K562 (cell line): ENCODE results near the gene SCG3. TPM values are rescaled to one million over a fixed set of nuclear protein-coding genes. Genes with fewer than 3 reads are reported as not detected.

ENCODE experiments used
- ATAC-seq: fragments of 200-7000 bp; cut with Tn5 transposase; 3 replicates; pipeline ENCODE4 v1.9.1; 2020; ENCODE audit warnings: moderate library complexity
- BruUV-seq: library from RNA; stranded (reverse); fragments of 400-500 nt; replicated peaks from 2 replicates; lab custom pipeline; 2021; lab: Mats Ljungman, UMichigan
- CTCF ChIA-PET: fragments of 300-600 bp; formaldehyde crosslinking; extraction: SDS; loops from one replicate; lab custom pipeline; 2021; ENCODE audit warnings: low intra/inter-chr PET ratio; lab: Yijun Ruan, JAX
- POLR2A ChIA-PET: fragments of 300-600, 350-650 bp; sonication (Branson Sonifier 250); formaldehyde crosslinking; extraction: SDS; loops from one replicate; lab custom pipeline; 2021; ENCODE audit warnings: antibody characterized with exemption, inconsistent platforms; lab: Yijun Ruan, JAX
- DNase-seq, 4 experiments: peaks; one replicate each; pipeline versions ENCODE4 v3.0.0 to v3.0.0-alpha.2; 2011 to 2018; ENCODE audit warnings: low spot score in 3 of 4, mixed read lengths in 3 of 4; ENCODE audit errors: extremely low read depth in 1 of 4
- FAIRE-seq: peaks from 2 replicates; lab custom pipeline; 2011; peaks lifted over from hg19 to GRCh38; lab: Jason Lieb, UNC
- H2AFZ ChIP-seq: 2 replicates; pipeline ENCODE4 v1.6.0; 2011; ENCODE audit warnings: low read depth, low read length, control low read depth, inconsistent platforms
- H3K27ac ChIP-seq: fragments of 200-600 bp; 3 replicates; pipeline ENCODE4 v1.8.0; 2011; ENCODE audit warnings: low read depth, mild to moderate bottlenecking, control low read depth, inconsistent platforms, low read length, moderate library complexity, mixed read lengths; ENCODE audit errors: extremely low read depth
- H3K27me3 ChIP-seq, 2 experiments: fragments of 300-600 bp in 1 of 2; 2 replicates in 1 of 2; 3 replicates in 1 of 2; pipeline versions ENCODE4 v1.6.0 to v1.8.0; 2011; ENCODE audit warnings: inconsistent platforms in 2 of 2, low read length in 2 of 2, mild to moderate bottlenecking in 1 of 2, mixed read lengths in 1 of 2, moderate library complexity in 1 of 2; ENCODE audit not compliant: control insufficient read depth in 2 of 2, insufficient read depth in 2 of 2
- H3K36me3 ChIP-seq: fragments of 300-600 bp; 3 replicates; pipeline ENCODE4 v1.8.0; 2011; ENCODE audit warnings: mild to moderate bottlenecking, low read length, inconsistent platforms; ENCODE audit not compliant: control insufficient read depth, insufficient read depth
- H3K4me1 ChIP-seq, 2 experiments: fragments of 200-600 bp in 1 of 2; replicated peaks in 1 of 2; 2 replicates in 1 of 2; 3 replicates in 1 of 2; pipeline versions ENCODE4 v1.5.1 to v1.8.0; 2011; ENCODE audit warnings: inconsistent platforms in 2 of 2, low read length in 2 of 2, mild to moderate bottlenecking in 1 of 2, mixed read lengths in 1 of 2, moderate library complexity in 1 of 2; ENCODE audit not compliant: control insufficient read depth in 2 of 2, insufficient read depth in 2 of 2
- H3K4me2 ChIP-seq: 2 replicates; pipeline ENCODE4 v1.6.1; 2011; ENCODE audit warnings: low read length, control low read depth, inconsistent platforms, mixed read lengths; ENCODE audit not compliant: insufficient read depth
- H3K4me3 ChIP-seq: fragments of 200-600 bp; sonication (generic), shearing (Covaris generic); 2 replicates; pipeline ENCODE4 v1.5.1; 2016; ENCODE audit warnings: control low read depth, inconsistent platforms
- H3K79me2 ChIP-seq: fragments of 200-600 bp; 3 replicates; pipeline ENCODE4 v1.8.0; 2011; ENCODE audit warnings: low read length, inconsistent platforms; ENCODE audit not compliant: control insufficient read depth, insufficient read depth
- H3K9ac ChIP-seq, 2 experiments: 2 replicates each; pipeline versions ENCODE4 v1.6.0 to v1.6.1; 2011; ENCODE audit warnings: low read depth in 2 of 2, low read length in 2 of 2, control low read depth in 1 of 2, inconsistent platforms in 1 of 2, mild to moderate bottlenecking in 1 of 2, mixed read lengths in 1 of 2; ENCODE audit not compliant: insufficient read depth in 1 of 2
- H3K9me1 ChIP-seq: one replicate; pipeline ENCODE4 v1.6.0; 2011; ENCODE audit warnings: inconsistent platforms, mild to moderate bottlenecking, low read length, moderate library complexity; ENCODE audit not compliant: control insufficient read depth, insufficient read depth
- H3K9me3 ChIP-seq: replicated peaks from 2 replicates; pipeline ENCODE4 v1.5.1; 2011; ENCODE audit warnings: low read depth, low read length, inconsistent platforms; ENCODE audit not compliant: control insufficient read depth, insufficient read depth
- H4K20me1 ChIP-seq: replicated peaks from 2 replicates; pipeline ENCODE4 v1.6.1; 2011; ENCODE audit warnings: low read length, inconsistent platforms, mixed read lengths; ENCODE audit not compliant: control insufficient read depth, insufficient read depth
- BMI1 ChIP-seq: fragments of 150-350 bp; IDR thresholded peaks from 2 replicates; pipeline ENCODE4 v1.6.1; 2014; ENCODE audit warnings: low read length
- FOXK1 ChIP-seq: sonication (generic); formaldehyde crosslinking; IDR thresholded peaks from 2 replicates; pipeline ENCODE4 v1.8.0; 2022; ENCODE audit warnings: missing genetic modification reagents, mild to moderate bottlenecking, borderline replicate concordance
- FOXK2 ChIP-seq, 2 experiments: fragments of 450-650 bp; IDR thresholded peaks in 1 of 2; conservative IDR thresholded peaks in 1 of 2; 2 replicates each; pipeline ENCODE4 v1.6.1; 2016; ENCODE audit warnings: low read depth in 2 of 2, mild to moderate bottlenecking in 1 of 2
- FOXM1 ChIP-seq, 2 experiments: fragments of 450-650 bp in 1 of 2; sonication (generic) in 1 of 2; formaldehyde crosslinking in 1 of 2; IDR thresholded peaks; 2 replicates each; pipeline versions ENCODE4 v1.6.1 to v1.9.0; 2017 to 2022; ENCODE audit warnings: low read depth in 2 of 2, mild to moderate bottlenecking in 2 of 2, missing genetic modification reagents in 1 of 2, moderate library complexity in 1 of 2
- GMEB1 ChIP-seq: fragments of 250-450 bp; sonication (Bioruptor Pico); IDR thresholded peaks from 2 replicates; pipeline ENCODE4 v1.4.0; 2020; ENCODE audit warnings: mild to moderate bottlenecking
- KDM1A ChIP-seq, 2 experiments: fragments of 450-650 bp; IDR thresholded peaks; 2 replicates each; pipeline ENCODE4 v1.6.1; 2016; ENCODE audit warnings: mild to moderate bottlenecking in 2 of 2
- NFYB ChIP-seq: IDR thresholded peaks from 2 replicates; pipeline ENCODE4 v1.6.1; 2011; ENCODE audit warnings: mild to moderate bottlenecking, moderate library complexity; ENCODE audit not compliant: insufficient read length; ENCODE audit errors: extremely low read depth
- SAFB2 ChIP-seq: fragments of 200-400 bp; formaldehyde crosslinking; IDR thresholded peaks from 2 replicates; pipeline ENCODE4 v1.6.1; 2018; ENCODE audit warnings: borderline replicate concordance, low read length, low read depth, moderate library complexity; ENCODE audit not compliant: severe bottlenecking
- SNIP1 ChIP-seq: fragments of 450-650 bp; IDR thresholded peaks from 2 replicates; pipeline ENCODE4 v1.7.1; 2017; ENCODE audit warnings: low read depth, mild to moderate bottlenecking
- SOX6 ChIP-seq: fragments of 450-650 bp; IDR thresholded peaks from 2 replicates; pipeline ENCODE4 v1.6.1; 2014; ENCODE audit warnings: mild to moderate bottlenecking
- SRSF9 ChIP-seq: fragments of 200-400 bp; formaldehyde crosslinking; IDR thresholded peaks from 2 replicates; pipeline ENCODE4 v1.6.1; 2017; ENCODE audit warnings: low read depth, low read length, borderline replicate concordance
- TAF1 ChIP-seq: IDR thresholded peaks from 2 replicates; pipeline ENCODE4 v1.6.1; 2011; ENCODE audit warnings: mild to moderate bottlenecking, low read length, moderate library complexity; ENCODE audit not compliant: insufficient read depth, control insufficient read depth, severe bottlenecking; ENCODE audit errors: extremely low read depth
- TFAM ChIP-seq: fragments of 250-450 bp; sonication (Bioruptor Pico); conservative IDR thresholded peaks from 2 replicates; pipeline ENCODE4 v1.5.0; 2021; ENCODE audit warnings: mild to moderate bottlenecking, moderate library complexity
- WGBS: fragments of 100-300 bp; shearing (Covaris generic); methylation state at CpG from one replicate; pipeline ENCODE4 v1.1.6; 2016; ENCODE audit warnings: low coverage, mixed read lengths; ENCODE audit not compliant: insufficient coverage; ENCODE audit errors: missing lambda C conversion rate; 5-methylcytosine and 5-hydroxymethylcytosine counted together
- in situ Hi-C: fragments of 300-500 bp; cut with MboI; formaldehyde crosslinking; loops from 4 replicates; pipeline ENCODE4 v1.15.0; 2018; ENCODE audit warnings: inconsistent platforms, mixed read lengths
- intact Hi-C: fragments of 100-400 bp; cut with micrococcal nuclease; formaldehyde crosslinking; loops from 2 replicates; pipeline ENCODE4 v1.14.2; 2022
- polyA plus RNA-seq, 8 experiments: library from polyadenylated mRNA; depleted of rRNA in 4 of 8; stranded (reverse) in 5 of 8; unstranded in 3 of 8; fragments of >200 nt; fragmentation: Nextera tagmentation in 2 of 8; fragmentation: Illumina TruSeq in 1 of 8; extraction: Ambion mirVana in 2 of 8; extraction: Trizol in 1 of 8; gene quantifications; 2 replicates each; pipeline versions ENCODE4 v1.2.1 to v1.2.3, GENCODE V29; 2011 to 2014; ENCODE audit warnings: inconsistent platforms in 1 of 8, missing spikeins in 1 of 8
- total RNA-seq, 7 experiments: library from RNA; depleted of rRNA in 6 of 7; stranded (reverse); fragments of >200 nt in 6 of 7; fragmentation: Illumina TruSeq in 2 of 7; extraction: Trizol in 2 of 7; gene quantifications; 2 replicates each; pipeline versions ENCODE4 v1.2.1 to v1.2.3, GENCODE V29; 2011 to 2021; ENCODE audit warnings: low replicate concordance in 1 of 7

Gene SCG3
- total and polyA plus RNA-seq, 9 of the 15 experiments (the other 6 are each of a cell fraction or from before 2014, with no cell fraction given): 13.0 to 43.8 (median 21.0) TPM

GRCh38 chr15:51749307-51749706, 68.0 kb downstream of the SCG3 start:
- intact Hi-C loops: no loop called here
- TF ChIP-seq GMEB1 (CRISPR knock-in tag) (no peak), FOXK1 (CRISPR knock-in tag) (no peak), BMI1 (no peak), NFYB (no peak), KDM1A (IDR thresholded peaks at IDR 0.05) (no peak), FOXM1 (IDR thresholded peaks at IDR 0.05; ENCODE audit: low read depth) (no peak), FOXM1 (CRISPR knock-in tag; IDR thresholded peaks at IDR 0.05; ENCODE audit: low read depth) (no peak), TFAM (no peak), FOXK2 (conservative IDR thresholded peaks at IDR 0.05 in 1 of 2, IDR thresholded peaks at IDR 0.05 in 1 of 2; ENCODE audit: low read depth in 2 of 2) (no peak), TAF1 (no peak), SNIP1 (no peak), SOX6 (no peak), SAFB2 (no peak), SRSF9 (no peak)
- H3K36me3 ChIP-seq: no peaks in the 10 kb centered on the region; the same call in 2 of the 3 replicates

More at GRCh38 chr15:51749307-51749706, 68.0 kb downstream of the SCG3 start:
- CTCF ChIA-PET: no interaction called here
- H3K9ac ChIP-seq: no peak overlapping the region
- H2AFZ ChIP-seq: peak overlapping the region; percentile 9
- H3K27ac ChIP-seq: no peak overlapping the region
- H4K20me1 ChIP-seq: no peaks in the 10 kb centered on the region
- POLR2A ChIA-PET: interaction anchor here (1.0 to 2.7 kb wide), 2 partner anchors 9 to 11 kb away, joined by 3 to 15 read pairs; partner anchors contain the start of gene LYSMD2
- ATAC-seq: no peak
- H3K4me3 ChIP-seq: no peak overlapping the region
- no TSS peak for BruUV-seq
- H3K9me3 ChIP-seq: no peaks in the 10 kb centered on the region
- H3K79me2 ChIP-seq: no peaks in the 10 kb centered on the region; the same call in 2 of the 3 replicates
- peaks cover 11 to 13% of the 10 kb centered on the region in 2 experiments; a peak in 4 of 5 replicates for H3K4me1 ChIP-seq
- H3K9me1 ChIP-seq: no peaks in the 10 kb centered on the region
- WGBS: 2% methylated on average over 5 of the region's 5 CpGs
- no peak for FAIRE-seq
- in situ Hi-C loops: no loop called here
- H3K4me2 ChIP-seq: 0 out of 2 replicates have a peak overlapping the region, but pooled peaks have one; percentile 19
- H3K27me3 ChIP-seq: no peaks in the 10 kb centered on the region; a peak in 1 of 5 replicates
- no peak for DNase-seq
